Uterus (tissue), 2 donors: ENCODE measurements around the gene LPO.

Source experiments
- POLR2A ChIP-seq, 2 donors: fragments of 450-650 bp; IDR thresholded peaks; one replicate each; pipeline ENCODE4 v1.6.1; 2016; ENCODE audit warnings: antibody characterized with exemption in 2 of 2, mild to moderate bottlenecking in 1 of 2, moderate library complexity in 1 of 2
- TF ChIP-seq, protein P1 (sequence below), 4 experiments: fragments of 200-600 bp in 2 of 4; fragments of 450-650 bp in 2 of 4; sonication (generic) in 2 of 4; IDR thresholded peaks; one replicate each; pipeline ENCODE4 v1.5.1; 2016 to 2019; ENCODE audit warnings: antibody characterized with exemption in 4 of 4, mild to moderate bottlenecking in 2 of 4, moderate library complexity in 1 of 4

DNA sequence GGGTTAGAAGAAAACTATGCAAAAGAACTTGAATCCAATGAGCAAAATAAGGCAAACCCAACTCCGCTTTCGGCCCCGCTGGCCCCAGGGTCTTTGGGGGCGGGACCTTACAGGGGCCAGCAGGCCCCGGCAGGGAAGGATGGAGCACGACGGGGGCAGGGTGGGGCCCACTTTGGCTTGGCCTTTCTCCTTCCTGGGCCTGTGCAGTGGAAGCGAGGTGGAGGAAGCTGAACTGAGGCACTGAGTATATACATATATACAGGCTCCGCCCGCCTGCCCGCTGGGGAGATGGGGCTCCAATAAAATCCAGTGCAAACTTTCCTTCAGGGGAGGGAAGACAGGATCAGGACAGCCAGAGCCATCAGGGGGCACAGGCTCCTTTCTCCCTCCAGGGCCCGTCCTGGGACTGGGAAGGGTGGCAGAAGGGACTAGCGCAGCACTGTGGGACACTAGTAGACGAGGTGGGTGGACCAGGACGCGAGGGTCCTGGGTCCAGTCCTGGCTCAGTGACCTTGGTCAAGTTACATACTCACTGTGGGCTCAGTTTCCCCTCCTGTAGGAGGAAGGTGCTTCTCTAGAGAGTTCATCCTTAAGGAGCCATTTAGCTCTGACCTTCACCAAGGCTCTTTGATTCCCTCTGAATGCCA lies 63.2 kb downstream of the LPO start:
- TF ChIP-seq POLR2A (IDR thresholded peaks at IDR 0.05), result no peak
- TF ChIP-seq, protein P1, sequence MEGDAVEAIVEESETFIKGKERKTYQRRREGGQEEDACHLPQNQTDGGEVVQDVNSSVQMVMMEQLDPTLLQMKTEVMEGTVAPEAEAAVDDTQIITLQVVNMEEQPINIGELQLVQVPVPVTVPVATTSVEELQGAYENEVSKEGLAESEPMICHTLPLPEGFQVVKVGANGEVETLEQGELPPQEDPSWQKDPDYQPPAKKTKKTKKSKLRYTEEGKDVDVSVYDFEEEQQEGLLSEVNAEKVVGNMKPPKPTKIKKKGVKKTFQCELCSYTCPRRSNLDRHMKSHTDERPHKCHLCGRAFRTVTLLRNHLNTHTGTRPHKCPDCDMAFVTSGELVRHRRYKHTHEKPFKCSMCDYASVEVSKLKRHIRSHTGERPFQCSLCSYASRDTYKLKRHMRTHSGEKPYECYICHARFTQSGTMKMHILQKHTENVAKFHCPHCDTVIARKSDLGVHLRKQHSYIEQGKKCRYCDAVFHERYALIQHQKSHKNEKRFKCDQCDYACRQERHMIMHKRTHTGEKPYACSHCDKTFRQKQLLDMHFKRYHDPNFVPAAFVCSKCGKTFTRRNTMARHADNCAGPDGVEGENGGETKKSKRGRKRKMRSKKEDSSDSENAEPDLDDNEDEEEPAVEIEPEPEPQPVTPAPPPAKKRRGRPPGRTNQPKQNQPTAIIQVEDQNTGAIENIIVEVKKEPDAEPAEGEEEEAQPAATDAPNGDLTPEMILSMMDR (IDR thresholded peaks at IDR 0.05), result no peak
